ENCODE measurements around the gene C9orf152. TPM values are rescaled to one million over a fixed set of nuclear protein-coding genes. Genes with fewer than 3 reads are reported as not detected.
"Not testable (repeated sequence)": the region's sequence is repeated elsewhere in the genome, so short reads cannot be mapped to it uniquely, and the experiment has no call there.

The C9orf152 gene
- total and polyA plus RNA-seq, 10 of the 15 experiments (the other 5 are each of a cell fraction or from before 2014, with no cell fraction given) = 0.04 TPM; not detected in 9

GRCh38 chr9:110206389-110206788 lies 1.6 kb downstream of the C9orf152 start:
- no TSS peak for BruUV-seq (replicated peaks)
- H3K27me3 ChIP-seq (replicated peaks in 1 of 2; ENCODE audit: control insufficient read depth in 2 of 2, insufficient read depth in 2 of 2, low read length in 1 of 2) = no peaks in the 10 kb centered on the region; a peak in 1 of 4 replicates
- TF ChIP-seq POLR2AphosphoS5 (IDR thresholded peaks at IDR 0.05; ENCODE audit: low read length) = no peak
- H3K9me3 ChIP-seq (replicated peaks; ENCODE audit: control insufficient read depth, insufficient read depth, low read length) = no peaks in the 10 kb centered on the region
- FAIRE-seq (no peak), ATAC-seq (no peak), DNase-seq (ENCODE audit: low read depth, low spot score) (no peak)
- no peak overlapping the region for H3K4me3 ChIP-seq
- no peaks in the 10 kb centered on the region for H3K79me2 ChIP-seq (ENCODE audit: control insufficient read depth, insufficient read depth, low read length)
- no peaks in the 10 kb centered on the region for H4K20me1 ChIP-seq (ENCODE audit: control insufficient read depth, insufficient read depth)
- intact Hi-C loops (cut with micrococcal nuclease; ENCODE audit: unreplicated experiment) (no loop called here), in situ Hi-C loops (cut with MboI) (no loop called here)
- RAD21 ChIA-PET (ENCODE audit: unreplicated experiment) = no interaction called here
- H2AFZ ChIP-seq (ENCODE audit: control insufficient read depth, low read depth, low read length) = no peak overlapping the region
- no peaks in the 10 kb centered on the region for H3K4me1 ChIP-seq (ENCODE audit: control insufficient read depth, insufficient read depth, low read length)
- CTCF ChIA-PET = interaction anchor here (1.6 kb wide), 1 partner anchor 23 kb away, joined by 4 read pairs; no protein-coding TSS in a partner anchor
- H3K36me3 ChIP-seq (ENCODE audit: control insufficient read depth in 2 of 2, insufficient read depth in 2 of 2, low read length in 1 of 2) = no peaks in the 10 kb centered on the region
- POLR2A ChIA-PET = interaction anchor here (0.8 kb wide), 1 partner anchor 14 kb away, joined by 10 read pairs; no protein-coding TSS in a partner anchor
- SMC1A ChIA-PET (ENCODE audit: uncharacterized antibody, unreplicated experiment) = no interaction called here
- 0% methylated on average over 1 of the region's 1 CpG for WGBS (ENCODE audit: insufficient coverage, insufficient replicate concordance, low lambda C conversion rate, missing lambda C conversion rate)
- H3K4me2 ChIP-seq (ENCODE audit: control insufficient read depth, insufficient read depth) = no peak overlapping the region
- no peak overlapping the region for H3K9ac ChIP-seq (ENCODE audit: control insufficient read depth, insufficient read depth, low read length)
- H3K27ac ChIP-seq (ENCODE audit: control insufficient read depth, insufficient read depth) = no peak overlapping the region

- H3K27ac ChIP-seq (ENCODE audit: control insufficient read depth, insufficient read depth); H3K4me1 ChIP-seq (ENCODE audit: control insufficient read depth, insufficient read depth, low read length); H3K27me3 ChIP-seq (replicated peaks in 1 of 2; ENCODE audit: control insufficient read depth in 2 of 2, insufficient read depth in 2 of 2, low read length in 1 of 2); H2AFZ ChIP-seq (ENCODE audit: control insufficient read depth, low read depth, low read length); H3K9me3 ChIP-seq (replicated peaks; ENCODE audit: control insufficient read depth, insufficient read depth, low read length); ATAC-seq; H3K9ac ChIP-seq (ENCODE audit: control insufficient read depth, insufficient read depth, low read length); H4K20me1 ChIP-seq (ENCODE audit: control insufficient read depth, insufficient read depth); H3K4me2 ChIP-seq (ENCODE audit: control insufficient read depth, insufficient read depth); DNase-seq (ENCODE audit: low read depth, low spot score); in situ Hi-C loops (cut with MboI); H3K4me3 ChIP-seq; BruUV-seq (replicated peaks); H3K79me2 ChIP-seq (ENCODE audit: control insufficient read depth, insufficient read depth, low read length); FAIRE-seq; intact Hi-C loops (cut with micrococcal nuclease; ENCODE audit: unreplicated experiment); H3K36me3 ChIP-seq (ENCODE audit: control insufficient read depth in 2 of 2, insufficient read depth in 2 of 2, low read length in 1 of 2); POLR2A ChIA-PET: not testable (repeated sequence)
- ChIA-PET CTCF (interaction anchor here (1.6 to 2.1 kb wide), 2 partner anchors 12 to 22 kb away, joined by 4 to 9 read pairs; no protein-coding TSS in a partner anchor), RAD21 (ENCODE audit: unreplicated experiment) (interaction anchor here (0.8 kb wide), 1 partner anchor 299 kb away, joined by 3 read pairs; no protein-coding TSS in a partner anchor), SMC1A (ENCODE audit: uncharacterized antibody, unreplicated experiment) (interaction anchor here (1.0 to 1.8 kb wide), 2 partner anchors 12 to 22 kb away, joined by 3 to 7 read pairs; no protein-coding TSS in a partner anchor)
- 19% methylated on average over 5 of the region's 5 CpGs for WGBS (ENCODE audit: insufficient coverage, insufficient replicate concordance, low lambda C conversion rate, missing lambda C conversion rate)
These were observed 2.3 kb downstream of the C9orf152 start for GRCh38 chr9:110205612-110206011.

Measured in GM12878 (cell line).